ENCODE measurements around the gene RAB3B.
A peak's percentile ranks its signal among the peaks of the same experiment; 100 is the strongest.

The RAB3B gene

DNA sequence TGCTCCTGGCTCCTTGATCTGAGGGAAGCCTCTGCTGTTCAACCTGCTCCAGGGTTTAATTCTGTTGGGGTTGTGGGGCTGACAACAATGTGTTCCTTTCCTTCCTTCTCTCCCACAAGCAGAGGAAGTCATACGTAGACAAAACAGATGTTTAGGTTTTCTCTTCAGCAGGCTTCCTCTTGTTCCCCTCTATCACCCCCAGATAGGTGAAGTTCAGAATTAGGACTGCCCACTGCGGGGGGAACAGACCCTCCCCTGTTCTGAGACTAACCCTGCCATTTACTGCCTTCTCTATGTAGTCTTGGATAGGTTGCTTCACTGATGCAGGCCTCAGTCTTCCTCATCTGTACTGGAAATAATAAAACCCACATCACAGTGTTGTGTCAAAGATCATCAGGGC lies 82.0 kb downstream of the RAB3B start:
- no peak overlapping the region for H3K4me3 ChIP-seq (ENCODE audit: low read depth, low read length)
- TF ChIP-seq CTCF (IDR thresholded peaks at IDR 0.05; ENCODE audit: insufficient read depth, low read depth, low read length, missing control alignments), result no peak
- no peak for DNase-seq (ENCODE audit: low read depth)

DNA sequence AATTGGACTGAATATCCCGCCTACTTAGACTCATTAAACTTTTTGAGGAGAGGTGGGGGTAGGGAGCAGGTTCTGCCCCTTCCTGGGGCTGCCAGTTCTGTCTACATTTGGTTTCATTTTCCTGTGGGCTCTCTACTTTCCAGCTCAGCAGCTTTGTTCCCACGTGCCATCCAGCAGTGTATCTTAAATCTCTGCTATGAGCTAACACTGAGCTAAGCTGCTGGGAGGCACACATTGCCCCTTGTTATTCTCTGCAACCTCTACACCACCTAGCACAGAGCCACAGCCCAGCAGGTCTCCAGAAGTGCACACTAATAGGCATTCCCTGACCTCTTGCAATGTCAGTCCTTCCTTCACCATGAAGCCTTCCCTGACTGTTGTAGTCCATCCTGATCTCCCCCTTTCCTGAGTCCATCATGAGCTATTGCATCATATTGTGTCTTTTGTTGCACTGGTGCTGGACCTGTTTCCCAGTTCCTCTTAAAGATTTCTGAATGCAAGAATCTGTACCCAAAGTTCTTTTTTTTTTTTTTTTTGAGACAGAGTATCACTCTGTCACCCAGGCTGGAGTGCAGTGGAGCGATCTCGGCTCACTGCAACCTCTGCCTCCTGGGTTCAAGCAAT lies 83.3 kb downstream of the RAB3B start:
- no peak for TF ChIP-seq CTCF (IDR thresholded peaks at IDR 0.05; ENCODE audit: insufficient read depth, low read depth, low read length, missing control alignments)
- DNase-seq (ENCODE audit: low read depth), result peak; percentile 6
- H3K4me3 ChIP-seq (ENCODE audit: low read depth, low read length), result no peak overlapping the region

- H3K4me3 ChIP-seq (ENCODE audit: low read depth, low read length), result no peak overlapping the region
- no peak for TF ChIP-seq CTCF (IDR thresholded peaks at IDR 0.05; ENCODE audit: insufficient read depth, low read depth, low read length, missing control alignments)
- DNase-seq (ENCODE audit: low read depth), result no peak
Observed at GRCh38 chr1:51906306-51907078, 84.0 kb downstream of the RAB3B start.

GRCh38 chr1:51902456-51902855 lies 88.0 kb downstream of the RAB3B start:
- H3K4me3 ChIP-seq (ENCODE audit: low read depth, low read length), result no peak overlapping the region
- TF ChIP-seq CTCF (IDR thresholded peaks at IDR 0.05; ENCODE audit: insufficient read depth, low read depth, low read length, missing control alignments), result no peak
- no peak for DNase-seq (ENCODE audit: low read depth)

DNA sequence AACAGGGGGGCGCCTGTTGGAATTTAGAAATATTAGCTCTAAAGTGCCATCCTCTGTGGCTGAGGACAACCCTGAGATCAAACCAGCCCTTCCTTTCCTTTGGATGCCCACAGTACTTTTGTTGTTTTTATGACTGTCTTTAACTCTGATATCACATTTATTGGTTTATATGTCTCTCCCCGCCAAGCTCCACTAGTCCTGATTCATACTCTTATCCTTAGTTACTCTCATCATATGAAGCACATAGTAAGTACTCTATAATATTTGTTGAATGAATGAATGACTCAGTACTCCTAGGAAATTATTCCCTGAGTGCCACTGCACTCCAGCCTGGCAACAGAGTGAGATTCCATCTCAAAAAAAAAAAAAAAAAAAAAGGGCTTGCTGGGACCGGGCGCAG lies 89.3 kb downstream of the RAB3B start:
- no peak overlapping the region for H3K4me3 ChIP-seq (ENCODE audit: low read depth, low read length)
- no peak for DNase-seq (ENCODE audit: low read depth)
- no peak for TF ChIP-seq CTCF (IDR thresholded peaks at IDR 0.05; ENCODE audit: insufficient read depth, low read depth, low read length, missing control alignments)

GRCh38 chr1:51899022-51899421 lies 91.5 kb downstream of the RAB3B start:
- H3K4me3 ChIP-seq (ENCODE audit: low read depth, low read length), result no peak overlapping the region
- no peak for DNase-seq (ENCODE audit: low read depth)
- TF ChIP-seq CTCF (IDR thresholded peaks at IDR 0.05; ENCODE audit: insufficient read depth, low read depth, low read length, missing control alignments), result no peak

Data from GM12865 (cell line).